ENCODE measurements around the gene SIPA1L3.
"Not testable (repeated sequence)": the region's sequence is repeated elsewhere in the genome, so short reads cannot be mapped to it uniquely, and the experiment has no call there.

Gene SIPA1L3

DNA sequence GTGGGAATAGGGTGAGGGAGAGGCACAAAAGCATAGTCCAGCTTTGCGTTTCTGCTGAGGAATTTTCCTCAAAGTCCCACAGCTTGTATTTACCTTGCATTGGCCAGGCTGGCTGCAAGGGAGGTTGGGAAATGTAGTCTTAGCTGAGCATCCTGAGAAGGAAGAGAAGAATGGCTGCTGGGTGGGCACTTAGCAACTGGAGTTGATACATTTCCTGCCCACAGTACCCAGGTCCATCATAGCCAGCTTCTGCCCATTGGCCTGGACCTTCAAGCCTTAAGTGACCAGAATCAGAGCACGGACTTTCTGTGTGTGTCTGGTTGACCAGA lies 112.4 kb downstream of the SIPA1L3 start:
- DNase-seq (ENCODE audit: low read depth in 2 of 2), result no peak

DNA sequence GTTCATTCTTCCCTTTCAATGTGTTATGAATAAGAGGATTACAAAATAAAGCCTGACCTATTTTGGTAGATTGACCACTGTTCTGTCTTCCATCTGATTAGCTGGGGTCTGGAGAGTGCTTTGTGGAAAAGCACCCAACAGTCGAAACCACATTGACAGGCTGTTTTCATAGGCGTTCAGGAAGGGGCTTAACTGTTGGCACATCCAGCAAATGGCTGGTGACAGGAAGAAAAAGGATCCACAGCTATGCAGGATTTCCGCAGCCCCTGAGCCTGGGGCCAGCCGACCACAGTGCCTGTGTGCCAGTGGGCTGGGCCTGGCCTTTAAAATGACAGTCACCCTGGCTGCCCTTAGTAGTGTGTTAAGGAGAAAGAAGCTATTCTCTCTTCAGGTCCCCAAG lies 113.3 kb downstream of the SIPA1L3 start:
- DNase-seq (ENCODE audit: low read depth in 2 of 2), result no peak

DNA sequence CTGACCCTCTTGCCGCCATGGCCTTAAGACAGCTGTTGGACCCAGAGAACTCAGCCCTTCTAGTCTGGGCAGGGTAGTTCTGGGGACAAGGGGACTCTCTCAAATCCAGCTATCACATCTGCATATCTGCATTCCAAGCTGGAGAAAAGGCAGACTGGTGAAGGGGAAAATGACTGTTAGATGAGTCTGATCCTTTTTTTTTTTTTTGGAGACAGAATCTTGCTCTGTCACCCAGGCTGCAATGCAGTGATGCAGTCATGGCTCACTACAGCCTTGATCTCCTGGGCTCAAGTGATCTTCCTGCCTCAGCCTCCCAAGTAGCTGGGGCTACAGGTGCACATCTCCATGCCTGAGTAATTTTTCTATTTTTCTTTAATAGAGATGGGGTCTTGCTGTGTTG lies 114.3 kb downstream of the SIPA1L3 start:
- DNase-seq (ENCODE audit: low read depth in 2 of 2), result no peak

DNA sequence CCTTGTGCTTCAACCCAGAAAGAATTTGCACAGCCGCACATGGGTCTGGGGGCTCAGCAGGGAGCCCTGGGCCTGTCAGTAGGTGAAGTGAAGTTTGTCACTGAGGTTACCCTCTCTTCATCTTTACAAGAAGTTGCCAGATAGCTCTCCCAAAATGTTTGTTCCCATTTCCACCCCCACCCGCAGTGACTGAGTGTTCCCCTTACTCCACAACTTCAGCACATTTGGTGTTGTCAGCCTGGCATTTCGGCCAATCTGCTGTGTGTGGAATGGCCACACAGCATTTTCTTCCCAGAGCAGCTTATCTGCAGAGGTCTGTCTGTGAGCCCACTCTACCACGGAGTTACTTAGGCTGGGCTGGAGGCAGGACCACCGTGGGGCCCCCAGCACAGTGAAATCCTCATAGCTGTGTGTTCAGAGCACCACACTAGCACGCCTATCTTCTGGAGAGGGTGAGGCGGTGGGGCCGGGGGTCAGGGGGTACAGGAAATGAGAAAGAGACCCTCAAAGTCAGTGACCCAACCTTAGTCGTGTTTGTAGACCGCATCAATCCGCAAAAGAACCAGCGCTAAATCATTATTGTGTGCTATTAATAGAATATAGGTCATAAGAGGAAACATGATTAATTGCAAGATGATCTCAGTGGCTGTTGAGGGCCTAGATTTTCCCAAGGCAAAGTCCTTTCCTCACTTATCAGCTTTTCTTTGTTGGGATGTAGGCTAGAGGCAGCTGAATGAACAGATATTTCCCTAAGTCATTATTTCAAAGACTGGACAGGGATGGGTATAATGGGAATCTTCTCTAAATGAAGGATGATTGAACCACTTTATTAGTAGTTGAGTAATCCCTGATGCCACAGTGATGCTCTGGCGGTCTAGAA lies 116.0 kb downstream of the SIPA1L3 start:
- DNase-seq (ENCODE audit: low read depth in 2 of 2), result no peak

DNA sequence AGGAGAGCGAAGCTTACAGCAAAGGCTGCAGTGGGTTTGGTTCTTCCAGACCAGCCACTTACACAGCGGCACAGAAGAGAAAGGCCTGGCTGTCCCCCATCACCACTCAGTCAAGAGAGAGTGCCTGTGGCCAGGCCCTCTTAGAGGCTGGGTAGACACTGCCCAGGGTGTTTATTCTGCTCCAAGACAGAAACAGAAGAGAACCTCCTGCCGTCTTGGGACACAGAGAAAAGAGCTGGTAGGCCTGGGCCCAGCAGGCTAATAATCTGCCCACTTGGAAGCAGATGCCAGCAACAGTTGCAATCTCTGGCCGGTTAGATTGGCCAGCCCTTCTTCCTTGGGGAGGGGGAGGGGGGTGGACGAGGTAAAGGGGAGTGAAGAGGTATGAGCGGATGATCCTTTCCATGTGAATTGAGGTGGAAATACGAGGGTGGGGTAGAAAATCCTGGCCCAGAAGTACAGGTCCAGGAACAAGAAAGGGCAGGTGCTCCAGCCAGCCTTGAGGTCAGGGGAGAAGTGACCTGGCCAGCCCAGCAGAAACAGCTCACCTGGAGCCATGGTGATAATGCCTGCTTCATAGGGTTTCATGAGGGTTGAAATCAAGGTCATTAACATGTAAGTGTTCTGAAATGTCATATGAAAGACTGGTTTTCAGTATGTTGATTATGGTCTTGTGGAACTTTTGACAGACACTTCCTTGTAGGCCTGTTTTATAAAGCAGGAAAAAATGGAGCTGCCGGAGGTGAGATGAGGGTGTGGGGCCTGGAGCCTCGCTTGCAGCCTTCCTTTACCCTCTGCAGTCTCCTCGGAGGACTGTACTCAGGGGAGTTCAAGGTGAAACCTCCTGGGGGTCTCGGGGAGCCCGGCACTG lies 116.9 kb downstream of the SIPA1L3 start:
- no peak for DNase-seq (ENCODE audit: low read depth in 2 of 2)

DNA sequence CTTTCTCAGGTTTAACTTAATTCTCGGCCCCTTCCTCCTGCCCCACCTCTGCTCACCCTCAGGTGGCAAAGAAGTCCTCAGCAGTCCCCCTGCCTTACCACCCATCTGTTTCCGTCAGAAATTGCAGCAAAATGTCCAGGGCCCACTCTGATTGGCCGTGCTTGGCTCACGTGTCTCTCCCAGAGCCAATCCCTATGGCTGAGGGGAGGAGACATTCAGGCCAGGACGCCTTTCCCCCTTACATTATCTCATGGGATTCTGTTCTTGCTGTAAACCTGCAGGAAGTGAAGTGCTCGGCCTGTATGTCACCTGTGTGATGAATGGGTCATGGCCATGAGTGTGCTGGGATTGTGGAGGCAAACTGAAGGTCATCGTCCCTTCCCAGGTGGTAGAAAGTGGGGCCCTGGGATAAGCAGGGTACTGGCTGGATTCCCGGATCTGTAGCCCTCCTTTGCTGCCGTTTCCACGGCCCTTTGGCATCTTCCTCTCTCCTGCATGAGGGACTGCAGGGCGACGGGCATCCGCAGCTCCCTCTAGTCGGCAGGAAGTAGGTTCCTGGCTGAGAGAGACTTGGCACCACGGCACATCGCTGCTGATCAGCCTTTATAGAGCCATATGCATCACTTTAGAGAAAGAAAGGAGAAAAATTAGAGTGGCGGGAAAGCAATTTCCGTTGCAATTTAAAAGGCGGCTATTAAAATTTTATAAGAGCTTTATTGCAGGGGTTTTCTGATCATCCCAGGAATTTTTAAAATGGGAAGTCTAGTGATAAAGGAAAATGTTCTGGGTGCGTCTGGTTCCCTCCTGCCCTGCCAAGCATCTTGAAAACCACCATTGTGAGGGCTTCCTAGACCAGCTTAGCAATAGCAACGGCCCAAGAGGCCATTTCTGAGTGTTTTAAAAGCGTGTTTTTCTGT lies 118.2 kb downstream of the SIPA1L3 start:
- no peak for DNase-seq (ENCODE audit: low read depth in 2 of 2)

DNA sequence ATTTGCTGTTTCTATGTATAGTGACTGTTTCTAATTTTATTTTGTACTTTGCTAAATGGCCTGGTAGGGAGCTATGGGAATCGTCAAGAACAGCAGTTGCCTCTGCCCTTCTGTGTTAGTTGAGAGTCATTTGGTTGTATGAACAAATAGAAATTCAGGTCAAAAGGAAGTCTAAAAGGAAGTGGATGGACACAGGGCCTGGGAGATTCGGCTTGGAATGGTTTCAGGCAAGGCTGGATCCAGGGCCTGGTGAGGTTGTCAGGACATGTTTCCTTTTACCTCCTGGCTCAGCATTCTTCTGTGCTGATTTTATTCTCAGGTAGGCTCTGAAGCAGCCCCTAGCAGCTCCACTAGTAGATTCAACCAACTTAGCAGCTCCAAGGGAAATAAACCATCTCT lies 118.9 kb downstream of the SIPA1L3 start:
- no peak for DNase-seq (ENCODE audit: low read depth in 2 of 2)

DNA sequence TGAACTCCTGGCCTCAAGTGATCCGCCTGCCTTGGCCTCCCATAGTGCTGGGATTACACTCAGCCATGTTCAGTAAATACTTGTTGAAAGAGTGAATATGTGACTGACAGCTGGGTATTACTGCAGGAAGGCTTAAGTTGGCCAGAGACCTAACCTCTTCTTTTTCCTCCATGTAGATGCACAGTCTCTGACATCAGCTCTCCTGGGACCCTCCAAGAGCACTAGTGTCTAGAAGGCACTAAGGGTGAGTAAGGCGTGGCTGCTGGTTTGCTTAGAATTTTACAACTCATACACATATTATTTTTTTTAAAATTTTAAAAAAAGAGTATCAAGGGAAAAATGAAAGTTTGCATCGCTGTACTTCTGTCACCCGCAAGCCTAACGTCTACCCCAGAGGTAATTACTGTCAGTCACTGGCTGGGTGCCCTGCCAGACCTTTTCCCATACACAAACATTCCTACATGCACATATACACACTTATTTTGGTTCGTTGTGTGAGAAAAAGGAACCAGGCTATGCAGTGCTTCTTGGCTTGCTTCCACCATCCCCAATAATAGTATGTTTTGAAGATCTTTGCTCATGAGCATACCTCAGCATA lies 122.0 kb downstream of the SIPA1L3 start:
- DNase-seq (ENCODE audit: low read depth in 2 of 2), result no peak

DNA sequence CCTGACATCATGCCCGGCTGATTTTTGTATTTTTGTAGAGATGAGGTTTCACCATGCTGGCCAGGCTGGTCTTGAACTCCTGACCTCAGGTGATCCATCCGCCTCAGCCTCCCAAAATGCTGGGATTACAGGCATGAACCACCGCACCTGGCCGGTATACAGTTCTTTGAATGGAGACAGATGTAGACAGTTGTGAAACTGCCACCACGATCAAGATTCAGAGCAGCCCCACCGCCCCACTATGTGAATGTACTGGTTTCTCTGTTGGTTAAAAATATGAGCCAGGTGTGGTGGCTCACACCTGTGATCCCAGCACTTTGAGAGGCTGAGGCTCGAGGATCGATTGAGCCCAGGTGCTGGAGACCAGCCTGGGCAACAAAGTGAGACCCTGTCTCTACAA lies 123.0 kb downstream of the SIPA1L3 start:
- not testable (repeated sequence) for DNase-seq (ENCODE audit: low read depth in 2 of 2)

DNA sequence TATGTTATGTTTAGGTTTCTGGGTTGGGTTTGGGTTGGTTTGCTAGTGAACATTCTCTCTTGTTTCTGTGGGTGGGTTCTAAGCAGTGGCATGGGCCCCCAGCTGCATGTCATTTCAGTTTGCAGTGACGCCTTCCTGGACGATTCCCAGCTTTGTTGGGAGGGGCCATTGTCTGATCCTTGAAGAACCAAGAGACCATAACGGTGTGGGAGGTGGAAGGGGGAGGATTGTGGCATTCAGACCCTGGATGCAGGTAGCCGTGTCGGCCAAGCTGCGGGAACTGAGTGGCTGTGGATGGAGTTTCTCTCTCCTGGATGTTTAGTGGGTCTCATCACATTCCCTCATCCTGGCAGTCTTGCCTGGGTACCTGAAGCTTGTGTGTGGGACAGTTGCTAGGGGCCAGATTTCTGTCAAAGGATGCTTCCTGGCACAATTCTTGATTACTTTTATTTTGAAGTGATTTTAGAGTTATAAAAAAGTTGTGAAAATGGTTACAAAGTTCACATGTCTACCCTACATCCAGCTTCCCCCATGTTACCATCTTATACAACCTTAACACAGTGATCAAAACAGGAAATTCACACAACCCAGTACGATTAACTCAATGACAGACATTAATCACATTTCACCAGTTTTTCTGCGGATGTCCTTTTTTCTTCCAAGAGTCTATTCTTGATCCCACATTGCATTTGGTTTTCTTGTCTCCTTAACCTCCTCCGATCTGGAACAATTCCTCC lies 123.8 kb downstream of the SIPA1L3 start:
- DNase-seq (ENCODE audit: low read depth in 2 of 2), result no peak

DNA sequence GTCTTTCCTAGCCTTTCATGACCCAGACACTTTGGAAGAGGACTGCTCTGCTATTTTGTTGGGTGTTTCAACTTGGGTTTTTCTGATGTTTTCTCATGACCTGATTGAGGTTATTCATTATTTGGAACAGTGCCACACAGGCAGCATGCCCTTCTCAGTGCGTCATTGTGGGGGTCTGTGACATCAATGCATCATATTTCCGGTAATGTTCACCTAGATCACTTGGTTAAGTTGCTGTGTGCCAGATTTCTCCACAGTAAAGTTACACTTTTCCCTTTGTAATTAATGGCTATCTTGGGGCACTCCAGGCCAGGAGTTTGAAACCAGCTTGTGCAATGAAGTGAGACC lies 124.4 kb downstream of the SIPA1L3 start:
- no peak for DNase-seq (ENCODE audit: low read depth in 2 of 2)

DNA sequence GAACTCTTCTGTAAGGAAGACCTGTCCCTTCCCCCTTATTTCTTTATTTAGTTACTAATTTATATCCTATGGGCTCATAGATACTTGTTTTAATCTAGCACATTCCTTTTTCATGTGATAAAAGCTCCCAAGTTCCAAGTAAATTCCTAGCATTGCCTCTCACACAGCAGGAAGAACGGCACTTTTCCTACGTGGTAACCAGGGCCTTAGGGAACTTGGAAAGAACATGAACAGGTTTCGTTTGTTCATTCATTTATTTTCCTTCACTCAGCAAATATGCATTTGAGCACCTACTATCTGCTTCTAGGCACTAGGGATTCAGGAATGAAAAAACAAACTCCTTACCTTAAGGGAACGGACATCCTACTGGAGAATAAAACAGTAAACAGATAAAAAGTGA lies 125.1 kb downstream of the SIPA1L3 start:
- no peak for DNase-seq (ENCODE audit: low read depth in 2 of 2)

DNA sequence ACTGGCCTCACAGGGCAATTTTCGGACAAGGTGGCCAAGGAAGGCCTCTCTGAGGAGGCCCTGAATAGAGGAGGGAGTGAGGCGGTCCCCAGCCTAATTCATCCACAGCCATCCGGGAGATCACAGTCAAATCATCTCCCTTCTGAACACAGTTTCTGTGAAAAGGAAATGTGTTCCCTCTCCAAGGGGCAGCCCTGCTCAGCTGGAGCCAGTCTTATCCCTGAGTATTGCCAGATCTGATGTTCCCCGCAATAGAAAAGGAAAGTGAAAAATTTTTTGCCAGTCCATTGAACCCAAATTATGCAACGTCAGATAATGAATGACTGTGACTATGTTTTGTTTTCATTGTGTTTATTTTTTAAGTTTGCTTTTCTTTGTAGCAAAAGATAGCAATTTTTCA lies 125.9 kb downstream of the SIPA1L3 start:
- no peak for DNase-seq (ENCODE audit: low read depth in 2 of 2)

DNA sequence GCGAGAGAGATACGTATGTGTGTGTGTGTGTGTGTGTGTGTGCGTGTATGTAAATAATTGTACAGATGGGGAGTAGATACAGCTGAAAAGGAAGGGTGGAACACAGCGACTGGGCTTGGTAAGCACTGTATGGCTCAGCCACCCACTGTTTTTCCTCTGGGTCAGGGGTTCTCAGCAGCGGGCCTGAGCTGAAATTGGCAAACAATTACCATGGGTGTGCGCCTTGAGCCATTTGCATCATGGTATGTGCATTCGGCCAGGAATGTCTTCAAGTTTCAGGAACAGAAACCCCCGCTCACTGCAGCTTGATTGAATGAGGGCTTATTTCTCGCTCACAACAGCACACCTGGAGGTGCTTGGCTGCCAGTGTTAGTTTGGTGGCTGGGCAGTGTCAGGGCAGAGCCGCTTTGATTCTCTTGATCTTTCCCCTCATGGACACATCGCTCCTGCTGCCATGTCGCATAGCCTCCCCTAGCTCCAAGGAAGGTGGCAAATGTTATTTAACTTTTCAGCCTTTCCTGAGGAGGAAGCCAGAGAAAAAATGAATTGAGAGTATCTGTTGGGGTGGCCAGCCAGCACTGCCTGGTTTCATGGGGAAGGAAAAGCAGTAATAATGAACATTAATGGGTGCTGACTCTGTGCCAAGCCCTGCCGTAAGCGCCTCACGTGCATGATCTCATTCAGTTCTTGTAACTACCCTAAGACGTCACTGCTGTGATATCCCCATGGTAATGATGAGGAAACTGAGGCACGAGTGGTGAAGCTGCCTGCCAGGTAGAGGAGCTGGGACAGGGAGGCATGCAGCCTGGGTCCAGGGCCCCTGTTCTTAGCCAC lies 126.9 kb downstream of the SIPA1L3 start:
- DNase-seq (ENCODE audit: low read depth in 2 of 2), result no peak

DNA sequence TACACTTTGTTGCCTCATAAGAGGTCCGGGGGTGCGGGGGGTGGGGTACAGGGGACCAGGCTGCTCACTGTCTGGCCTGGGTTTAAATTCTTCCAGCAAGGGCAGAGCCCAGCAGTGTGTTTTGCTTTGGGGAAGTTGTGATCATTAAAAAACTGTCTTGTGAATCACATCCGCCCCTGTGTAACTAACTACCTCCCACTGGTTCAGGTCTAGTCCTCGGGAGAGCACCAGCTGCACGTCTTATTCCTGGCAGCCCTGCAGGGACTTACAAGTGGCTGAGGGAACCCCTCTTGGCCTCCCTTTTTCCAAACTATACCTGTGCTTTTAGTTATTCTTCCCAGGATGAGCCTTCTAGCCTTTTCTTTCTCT lies 127.5 kb downstream of the SIPA1L3 start:
- DNase-seq (ENCODE audit: low read depth in 2 of 2), result no peak

DNA sequence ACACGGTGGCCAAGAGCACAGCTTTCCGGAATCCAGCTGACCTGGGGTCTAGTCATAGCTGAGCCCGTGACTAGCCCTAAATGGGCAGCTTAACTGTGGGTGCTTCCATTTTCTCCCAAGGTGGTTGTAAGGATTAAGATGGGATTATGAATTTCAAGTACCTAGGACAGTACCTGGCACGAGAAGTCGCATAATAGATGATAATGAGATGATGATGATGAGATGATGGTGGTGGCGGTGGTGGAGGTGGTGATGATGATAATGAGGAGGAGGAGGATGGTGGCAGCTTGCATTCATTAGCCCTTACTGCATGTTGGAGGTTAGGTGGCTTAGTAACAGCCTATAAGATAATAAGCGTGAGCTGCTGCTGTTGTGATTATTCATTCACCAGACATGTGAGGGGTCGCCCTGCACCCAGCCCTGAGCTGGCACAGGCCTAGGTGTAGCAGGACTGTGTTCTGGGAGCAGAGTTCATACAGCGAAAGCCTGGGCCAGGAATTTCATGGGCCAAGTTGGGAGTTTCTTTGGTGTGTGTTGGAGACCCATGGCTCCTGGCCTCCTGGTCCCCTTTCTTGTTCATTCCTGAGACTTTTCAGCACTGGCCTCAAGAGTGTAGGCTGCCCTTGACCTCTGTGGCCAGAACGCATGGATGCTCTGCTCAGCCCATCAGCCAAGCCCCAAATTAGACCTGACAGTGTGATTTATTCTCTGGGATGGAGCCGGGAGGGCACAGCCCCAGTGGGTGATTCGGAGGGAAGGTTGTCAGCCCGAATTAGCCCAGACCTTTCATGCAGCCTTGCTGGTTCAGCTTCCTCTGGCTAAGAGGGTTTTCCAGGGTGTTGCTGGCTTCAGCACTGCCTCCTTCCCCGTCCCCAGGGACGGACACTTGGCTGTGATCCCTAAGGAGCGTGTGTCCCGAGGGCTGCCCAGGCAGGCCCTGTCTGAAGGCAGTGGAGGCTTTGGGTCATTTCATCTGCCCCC lies 128.8 kb downstream of the SIPA1L3 start:
- no peak for DNase-seq (ENCODE audit: low read depth in 2 of 2)

DNA sequence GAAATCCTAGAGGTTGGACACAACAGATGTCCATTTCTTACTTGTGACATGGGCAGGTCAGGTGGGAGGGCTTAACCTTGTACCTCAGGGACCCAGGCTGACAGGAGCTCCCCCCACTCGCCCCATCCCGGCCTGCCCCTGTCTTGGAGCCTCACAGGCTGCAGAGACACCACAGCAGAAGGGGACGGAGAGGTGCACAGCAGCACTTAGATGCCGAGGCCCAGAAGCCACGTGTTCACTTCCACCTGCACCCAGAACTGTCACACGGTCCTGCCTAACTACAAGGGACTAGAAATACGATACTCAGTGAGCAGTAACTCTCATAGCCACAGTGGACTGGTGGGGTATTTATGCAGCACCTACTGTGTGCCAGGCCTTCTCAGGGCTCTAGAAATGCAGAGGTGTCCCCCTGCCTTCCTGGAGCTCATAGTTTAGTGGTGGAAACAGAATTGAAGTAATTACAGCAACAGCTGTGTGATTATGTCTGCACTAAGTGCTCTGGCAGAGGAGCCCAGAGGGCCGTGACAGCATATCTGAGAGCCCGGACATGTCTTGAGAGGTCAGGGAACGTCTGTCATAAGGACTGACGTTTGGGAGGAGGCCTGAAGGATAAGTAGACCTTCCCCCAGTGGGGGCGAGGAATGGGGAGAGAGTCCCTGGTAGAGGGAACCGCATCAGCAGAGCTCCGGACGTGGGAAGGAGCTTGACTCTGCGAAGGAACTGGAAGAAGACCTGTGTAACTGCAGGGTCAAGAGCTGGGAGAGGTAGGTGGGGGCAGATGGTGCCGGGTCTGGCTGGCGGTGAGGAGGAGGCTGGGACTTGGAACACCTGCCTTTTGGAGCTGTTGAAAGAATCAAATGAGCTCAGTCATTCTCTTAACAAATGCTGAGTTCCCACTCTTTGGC lies 130.0 kb downstream of the SIPA1L3 start:
- DNase-seq (ENCODE audit: low read depth in 2 of 2), result no peak

DNA sequence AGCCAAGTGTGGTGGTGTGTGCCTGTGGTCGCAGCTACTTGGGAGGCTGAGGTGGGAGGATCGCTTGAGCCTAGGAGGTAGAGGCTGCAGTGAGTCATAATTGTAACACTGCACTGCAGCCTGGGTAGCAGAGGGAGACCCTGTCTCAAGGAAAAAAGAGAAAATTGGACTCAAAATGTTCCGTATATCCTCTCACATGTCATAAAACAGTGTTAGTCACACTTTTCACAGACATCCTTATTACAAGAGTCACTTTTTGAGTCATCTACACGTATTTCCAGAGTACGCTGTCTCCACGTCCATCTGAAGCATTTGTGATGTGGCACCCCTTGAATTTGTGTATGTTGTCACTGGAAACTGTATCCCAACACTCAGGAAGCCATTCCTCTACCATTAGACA lies 133.0 kb downstream of the SIPA1L3 start:
- no peak for DNase-seq (ENCODE audit: low read depth in 2 of 2)
